ENCODE measurements around the gene CPT1B. TPM values are rescaled to one million over a fixed set of nuclear protein-coding genes. Genes with fewer than 3 reads are reported as not detected.

Gene CPT1B
- polyA plus RNA-seq, 1 donor from 2014 or later = 72.4 TPM

DNA sequence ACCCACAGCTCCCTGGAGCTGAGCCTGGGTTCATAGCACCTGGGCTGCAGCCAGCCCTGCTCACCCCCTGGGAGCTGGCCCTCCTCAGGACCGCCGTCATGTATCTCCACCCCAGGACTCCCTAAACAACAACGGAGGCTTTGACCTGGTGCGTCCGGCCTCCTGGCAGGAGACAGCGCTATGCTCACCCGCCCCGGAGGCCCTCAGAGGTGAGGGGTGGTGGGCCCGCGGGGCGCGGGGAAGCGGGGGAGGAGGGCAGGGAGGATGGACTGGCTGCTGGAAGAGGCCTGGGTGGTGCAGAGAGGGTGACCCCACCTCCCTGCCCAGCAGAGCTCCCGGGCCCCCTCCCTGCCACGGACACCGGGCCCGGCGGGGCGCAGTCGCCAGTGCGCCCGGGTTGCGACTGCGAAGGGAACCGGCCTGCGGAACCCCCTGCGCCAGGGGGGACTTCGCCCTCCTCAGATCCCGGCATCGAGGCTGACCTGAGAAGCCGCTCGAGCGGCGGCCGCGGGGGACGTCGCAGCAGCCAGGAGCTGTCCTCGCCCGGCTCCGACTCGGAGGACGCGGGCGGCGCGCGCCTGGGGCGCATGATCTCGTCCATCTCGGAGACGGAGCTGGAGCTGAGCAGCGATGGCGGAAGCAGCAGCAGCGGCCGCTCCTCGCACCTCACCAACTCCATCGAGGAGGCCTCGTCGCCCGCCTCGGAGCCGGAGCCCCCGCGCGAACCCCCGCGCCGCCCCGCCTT is 25.5 kb upstream of the CPT1B start:
- no peaks in the 10 kb centered on the region for H3K9me2 ChIP-seq (ENCODE audit: insufficient read depth, low read length)
- H3K9me3 ChIP-seq (ENCODE audit: low read length) = no peaks in the 10 kb centered on the region
- H3F3A ChIP-seq (ENCODE audit: insufficient read depth, low read length, poor library complexity, severe bottlenecking) = no peaks in the 10 kb centered on the region
- H3K79me2 ChIP-seq (replicated peaks; ENCODE audit: insufficient read depth, low read length) = no peaks in the 10 kb centered on the region
- H3K27me3 ChIP-seq (ENCODE audit: insufficient read depth, low read depth, low read length) = no peaks in the 10 kb centered on the region
- H3K4me2 ChIP-seq (ENCODE audit: low read length) = no peak overlapping the region
- peaks cover 5% of the 10 kb centered on the region for H3K36me3 ChIP-seq (ENCODE audit: insufficient read depth, low read length)
- H4K20me1 ChIP-seq (ENCODE audit: insufficient read depth) = no peaks in the 10 kb centered on the region
- no peak overlapping the region for H3K4me3 ChIP-seq (ENCODE audit: low read length)
- no peak overlapping the region for H2AFZ ChIP-seq (ENCODE audit: low read depth, low read length)
- H3K27ac ChIP-seq (ENCODE audit: low read length) = no peak overlapping the region
- TF ChIP-seq MXI1 (conservative IDR thresholded peaks at IDR 0.05; ENCODE audit: poor library complexity, severe bottlenecking) (no peak), POLR2AphosphoS5 (IDR thresholded peaks at IDR 0.05) (no peak), RAD21 (conservative IDR thresholded peaks at IDR 0.05) (no peak), SMC3 (conservative IDR thresholded peaks at IDR 0.05; ENCODE audit: poor library complexity) (no peak), EZH2 (IDR thresholded peaks at IDR 0.05; ENCODE audit: borderline replicate concordance, insufficient read depth, low read length, poor library complexity, severe bottlenecking) (no peak), REST (IDR thresholded peaks at IDR 0.05; ENCODE audit: borderline replicate concordance) (no peak), TAF1 (IDR thresholded peaks at IDR 0.05; ENCODE audit: low read depth) (no peak), EP300 (conservative IDR thresholded peaks at IDR 0.05; ENCODE audit: poor library complexity, severe bottlenecking) (no peak)
- TF ChIP-seq, protein P1, sequence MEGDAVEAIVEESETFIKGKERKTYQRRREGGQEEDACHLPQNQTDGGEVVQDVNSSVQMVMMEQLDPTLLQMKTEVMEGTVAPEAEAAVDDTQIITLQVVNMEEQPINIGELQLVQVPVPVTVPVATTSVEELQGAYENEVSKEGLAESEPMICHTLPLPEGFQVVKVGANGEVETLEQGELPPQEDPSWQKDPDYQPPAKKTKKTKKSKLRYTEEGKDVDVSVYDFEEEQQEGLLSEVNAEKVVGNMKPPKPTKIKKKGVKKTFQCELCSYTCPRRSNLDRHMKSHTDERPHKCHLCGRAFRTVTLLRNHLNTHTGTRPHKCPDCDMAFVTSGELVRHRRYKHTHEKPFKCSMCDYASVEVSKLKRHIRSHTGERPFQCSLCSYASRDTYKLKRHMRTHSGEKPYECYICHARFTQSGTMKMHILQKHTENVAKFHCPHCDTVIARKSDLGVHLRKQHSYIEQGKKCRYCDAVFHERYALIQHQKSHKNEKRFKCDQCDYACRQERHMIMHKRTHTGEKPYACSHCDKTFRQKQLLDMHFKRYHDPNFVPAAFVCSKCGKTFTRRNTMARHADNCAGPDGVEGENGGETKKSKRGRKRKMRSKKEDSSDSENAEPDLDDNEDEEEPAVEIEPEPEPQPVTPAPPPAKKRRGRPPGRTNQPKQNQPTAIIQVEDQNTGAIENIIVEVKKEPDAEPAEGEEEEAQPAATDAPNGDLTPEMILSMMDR (IDR thresholded peaks at IDR 0.05; ENCODE audit: poor library complexity, severe bottlenecking) = no peak
- no peak overlapping the region for H3K9ac ChIP-seq (ENCODE audit: low read length)

DNA sequence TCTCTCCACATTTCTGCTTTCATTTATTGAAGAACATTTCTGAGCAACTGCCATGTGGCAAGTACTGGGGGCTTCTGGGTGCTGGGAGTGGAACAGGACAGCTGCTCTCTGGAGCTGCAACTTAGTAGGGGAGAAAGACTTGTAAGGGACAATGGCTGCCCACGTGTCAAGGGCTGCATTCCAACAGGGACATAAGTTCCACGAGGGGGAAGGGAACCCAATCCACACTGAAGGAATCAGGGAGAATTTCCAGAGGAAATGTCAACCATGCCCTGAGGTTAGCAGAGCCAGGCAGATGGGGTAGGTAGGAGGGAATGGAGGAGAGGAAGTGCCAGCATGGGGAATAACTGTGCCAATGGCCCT is 24.1 kb upstream of the CPT1B start:
- H3K79me2 ChIP-seq (replicated peaks; ENCODE audit: insufficient read depth, low read length) = no peaks in the 10 kb centered on the region
- peak overlapping the region; percentile 89 for H3K9ac ChIP-seq (ENCODE audit: low read length)
- H3F3A ChIP-seq (ENCODE audit: insufficient read depth, low read length, poor library complexity, severe bottlenecking) = no peaks in the 10 kb centered on the region
- H4K20me1 ChIP-seq (ENCODE audit: insufficient read depth) = no peaks in the 10 kb centered on the region
- H3K27me3 ChIP-seq (ENCODE audit: insufficient read depth, low read depth, low read length) = no peaks in the 10 kb centered on the region
- no peak overlapping the region for H3K4me2 ChIP-seq (ENCODE audit: low read length)
- no peaks in the 10 kb centered on the region for H3K9me2 ChIP-seq (ENCODE audit: insufficient read depth, low read length)
- H2AFZ ChIP-seq (ENCODE audit: low read depth, low read length) = no peak overlapping the region
- no peak overlapping the region for H3K27ac ChIP-seq (ENCODE audit: low read length)
- no peaks in the 10 kb centered on the region for H3K9me3 ChIP-seq (ENCODE audit: low read length)
- peak overlapping the region; percentile 93 for H3K4me3 ChIP-seq (ENCODE audit: low read length)
- TF ChIP-seq TAF1 (IDR thresholded peaks at IDR 0.05; ENCODE audit: low read depth) (no peak), REST (IDR thresholded peaks at IDR 0.05; ENCODE audit: borderline replicate concordance) (no peak), EP300 (conservative IDR thresholded peaks at IDR 0.05; ENCODE audit: poor library complexity, severe bottlenecking) (no peak)
- no peaks in the 10 kb centered on the region for H3K36me3 ChIP-seq (ENCODE audit: insufficient read depth, low read length)

Data from neural cell (in vitro differentiated cells).